IMR-90 (cell line): Measurements from ENCODE around the gene LRRC55.

ENCODE experiments used
- BHLHE40 ChIP-seq: fragments of 150-350 bp; IDR thresholded peaks from 2 replicates; pipeline ENCODE4 v1.6.1; 2016; ENCODE audit warnings: mild to moderate bottlenecking, low read depth, low read length
- CEBPB ChIP-seq: IDR thresholded peaks from 2 replicates; pipeline ENCODE4 v1.6.1; 2012; ENCODE audit warnings: low read depth, low read length, improper control_type of control experiment
- CTCF ChIP-seq: conservative IDR thresholded peaks from 2 replicates; pipeline ENCODE4 v1.5.1; 2012; ENCODE audit warnings: mild to moderate bottlenecking, low read depth, low read length, improper control_type of control experiment
- ELK1 ChIP-seq: fragments of 150-350 bp; IDR thresholded peaks from 2 replicates; pipeline ENCODE4 v1.6.1; 2016; ENCODE audit warnings: low read depth, mild to moderate bottlenecking, low read length, moderate library complexity, borderline replicate concordance
- MAFK ChIP-seq: IDR thresholded peaks from 2 replicates; pipeline ENCODE4 v1.6.1; 2012; ENCODE audit warnings: low read depth, low read length, improper control_type of control experiment
- MAZ ChIP-seq: IDR thresholded peaks from 2 replicates; pipeline ENCODE4 v1.6.1; 2012; ENCODE audit warnings: low read depth, mild to moderate bottlenecking, low read length, improper control_type of control experiment, moderate library complexity, borderline replicate concordance
- MXI1 ChIP-seq: IDR thresholded peaks from 2 replicates; pipeline ENCODE4 v1.6.1; 2012; ENCODE audit warnings: low read depth, mild to moderate bottlenecking, low read length, moderate library complexity, borderline replicate concordance
- NFE2L2 ChIP-seq: fragments of 150-350 bp; IDR thresholded peaks from 2 replicates; pipeline ENCODE4 v1.6.1; 2016; ENCODE audit warnings: low read depth, mild to moderate bottlenecking, low read length
- POLR2A ChIP-seq: IDR thresholded peaks from 2 replicates; pipeline ENCODE4 v1.6.1; 2012; ENCODE audit warnings: mild to moderate bottlenecking, low read depth, low read length
- RAD21 ChIP-seq: IDR thresholded peaks from 2 replicates; pipeline ENCODE4 v1.6.1; 2012; ENCODE audit warnings: low read length, improper control_type of control experiment
- RCOR1 ChIP-seq: IDR thresholded peaks from 2 replicates; pipeline ENCODE4 v1.6.1; 2012; ENCODE audit warnings: mild to moderate bottlenecking, low read length, improper control_type of control experiment; ENCODE audit not compliant: insufficient replicate concordance
- RFX5 ChIP-seq: IDR thresholded peaks from 2 replicates; pipeline ENCODE4 v1.8.0; 2012; ENCODE audit warnings: low read depth, mild to moderate bottlenecking, low read length, moderate library complexity
- SMC3 ChIP-seq: fragments of 150-350 bp; IDR thresholded peaks from 2 replicates; pipeline ENCODE4 v1.6.1; 2016; ENCODE audit warnings: low read depth, mild to moderate bottlenecking, antibody characterized with exemption, low read length, moderate library complexity
- USF2 ChIP-seq: fragments of 150-350 bp; IDR thresholded peaks from 2 replicates; pipeline ENCODE4 v1.6.1; 2017; ENCODE audit warnings: mild to moderate bottlenecking, antibody characterized with exemption, low read length, low read depth

- TF ChIP-seq CTCF (no peak), CEBPB (no peak), USF2 (no peak), RCOR1 (no peak), MAZ (no peak), POLR2A (no peak), ELK1 (no peak), MXI1 (no peak), RFX5 (no peak), SMC3 (no peak), NFE2L2 (no peak), MAFK (no peak), RAD21 (no peak), BHLHE40 (no peak)
Measured at GRCh38 chr11:57222239-57222638, 40.5 kb downstream of the LRRC55 start.
